ENCODE measurements around the gene GDPD4.

Gene GDPD4

DNA sequence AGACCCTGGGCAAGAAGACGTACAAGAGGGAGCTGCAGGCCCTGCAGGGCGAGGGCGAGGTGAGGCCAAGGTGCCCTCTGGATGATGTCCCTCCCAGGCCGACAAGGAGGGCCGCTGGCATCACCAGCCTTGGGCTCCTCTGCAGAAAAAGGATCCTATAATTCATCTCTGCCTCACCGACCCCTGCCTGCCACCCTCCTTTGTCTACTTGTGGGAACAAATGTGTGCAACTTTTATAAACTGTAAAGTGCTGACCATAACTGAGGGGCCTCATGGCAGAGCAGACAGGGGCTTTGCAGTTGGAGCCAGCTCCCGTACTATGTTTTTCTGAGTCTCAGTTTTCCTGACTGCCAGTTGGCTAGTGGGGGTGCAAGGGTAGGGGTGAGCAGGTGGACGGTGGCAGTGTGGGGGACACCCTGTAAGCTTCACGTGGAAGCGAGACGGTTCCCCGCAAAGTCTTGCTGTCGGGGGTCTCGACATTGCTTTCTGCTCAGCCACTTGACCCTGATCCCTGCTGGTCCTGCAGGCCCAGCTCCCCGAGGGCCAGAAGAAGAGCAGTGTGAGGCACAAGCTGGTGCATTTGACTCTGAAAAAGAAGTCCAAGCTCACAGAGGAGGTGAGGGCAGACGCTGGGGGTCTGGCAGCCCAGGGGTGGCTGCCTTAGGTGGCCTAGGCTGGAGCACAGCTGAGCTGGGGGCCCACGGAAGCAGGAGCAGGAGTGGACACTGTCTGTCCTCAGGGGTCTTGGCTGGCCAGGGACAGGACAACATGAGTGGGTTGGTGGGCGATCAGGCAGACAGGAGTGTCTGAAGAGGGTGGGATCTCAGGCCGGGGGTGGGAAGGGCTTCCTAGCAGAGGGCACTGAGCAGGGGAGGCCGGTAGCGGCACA is 118.7 kb downstream of the GDPD4 start:
- no peaks in the 10 kb centered on the region for H3K27me3 ChIP-seq (ENCODE audit: insufficient read depth, low read length)
- H3K9me3 ChIP-seq (ENCODE audit: insufficient read depth, low read depth, low read length) = no peaks in the 10 kb centered on the region
- no peak overlapping the region for H3K27ac ChIP-seq (ENCODE audit: low read length)
- H3K36me3 ChIP-seq (ENCODE audit: insufficient read depth, low read depth, low read length) = no peaks in the 10 kb centered on the region
- H3K9ac ChIP-seq (ENCODE audit: low read depth, low read length) = no peak overlapping the region
- H3K4me3 ChIP-seq (ENCODE audit: low read length) = no peak overlapping the region
- no peaks in the 10 kb centered on the region for H3K4me1 ChIP-seq (ENCODE audit: insufficient read depth, low read length)

DNA sequence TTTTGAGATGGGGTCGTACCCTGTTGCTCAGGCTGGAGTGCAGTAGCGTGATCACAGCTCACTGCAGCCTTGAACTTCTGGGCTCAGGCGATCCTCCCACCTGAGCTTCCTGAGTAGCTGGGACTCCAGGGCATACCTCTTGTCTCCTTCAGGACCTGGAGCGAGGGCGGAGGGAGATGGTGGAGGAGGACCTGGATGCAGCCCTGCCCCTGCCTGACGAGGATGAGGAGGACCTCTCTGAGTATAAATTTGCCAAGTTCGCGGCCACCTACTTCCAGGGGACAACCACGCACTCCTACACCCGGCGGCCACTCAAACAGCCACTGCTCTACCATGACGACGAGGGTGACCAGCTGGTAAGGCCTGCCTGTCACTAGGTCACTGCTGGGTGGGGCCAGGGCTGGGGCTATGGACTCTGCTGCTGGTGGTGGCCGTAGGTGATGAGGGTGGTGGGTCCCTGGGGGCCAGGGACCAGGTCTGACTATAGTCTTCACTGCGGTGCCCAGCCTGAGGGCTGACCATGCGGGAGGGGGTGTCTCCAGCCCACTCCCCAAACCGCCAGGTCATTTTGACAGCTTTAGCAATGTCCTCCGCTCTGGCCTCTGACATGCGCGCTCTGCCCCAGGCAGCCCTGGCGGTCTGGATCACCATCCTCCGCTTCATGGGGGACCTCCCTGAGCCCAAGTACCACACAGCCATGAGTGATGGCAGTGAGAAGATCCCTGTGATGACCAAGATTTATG is 119.5 kb downstream of the GDPD4 start:
- H3K9me3 ChIP-seq (ENCODE audit: insufficient read depth, low read depth, low read length) = no peaks in the 10 kb centered on the region
- no peak overlapping the region for H3K4me3 ChIP-seq (ENCODE audit: low read length)
- no peak overlapping the region for H3K9ac ChIP-seq (ENCODE audit: low read depth, low read length)
- H3K27ac ChIP-seq (ENCODE audit: low read length) = no peak overlapping the region
- H3K4me1 ChIP-seq (ENCODE audit: insufficient read depth, low read length) = no peaks in the 10 kb centered on the region
- no peaks in the 10 kb centered on the region for H3K36me3 ChIP-seq (ENCODE audit: insufficient read depth, low read depth, low read length)
- no peaks in the 10 kb centered on the region for H3K27me3 ChIP-seq (ENCODE audit: insufficient read depth, low read length)

DNA sequence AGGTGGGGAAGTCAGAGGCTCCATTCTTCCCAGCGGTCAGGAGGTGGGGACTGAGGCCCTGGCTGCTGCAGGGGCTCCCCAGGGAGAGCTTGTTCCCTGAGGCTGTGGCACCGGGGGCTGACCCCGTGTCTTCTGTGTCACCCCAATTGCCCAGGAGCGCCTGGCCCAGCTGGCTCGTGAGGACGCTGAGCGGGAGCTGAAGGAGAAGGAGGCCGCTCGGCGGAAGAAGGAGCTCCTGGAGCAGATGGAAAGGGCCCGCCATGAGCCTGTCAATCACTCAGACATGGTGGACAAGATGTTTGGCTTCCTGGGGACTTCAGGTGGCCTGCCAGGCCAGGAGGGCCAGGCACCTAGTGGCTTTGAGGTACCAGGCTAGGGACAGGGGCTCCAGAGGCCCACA is 120.3 kb downstream of the GDPD4 start:
- H3K4me1 ChIP-seq (ENCODE audit: insufficient read depth, low read length) = peaks cover 1% of the 10 kb centered on the region; the same call in 1 of the 2 replicates
- no peaks in the 10 kb centered on the region for H3K27me3 ChIP-seq (ENCODE audit: insufficient read depth, low read length)
- H3K36me3 ChIP-seq (ENCODE audit: insufficient read depth, low read depth, low read length) = no peaks in the 10 kb centered on the region
- no peak overlapping the region for H3K4me3 ChIP-seq (ENCODE audit: low read length)
- H3K9me3 ChIP-seq (ENCODE audit: insufficient read depth, low read depth, low read length) = no peaks in the 10 kb centered on the region
- no peak overlapping the region for H3K9ac ChIP-seq (ENCODE audit: low read depth, low read length)
- H3K27ac ChIP-seq (ENCODE audit: low read length) = no peak overlapping the region

DNA sequence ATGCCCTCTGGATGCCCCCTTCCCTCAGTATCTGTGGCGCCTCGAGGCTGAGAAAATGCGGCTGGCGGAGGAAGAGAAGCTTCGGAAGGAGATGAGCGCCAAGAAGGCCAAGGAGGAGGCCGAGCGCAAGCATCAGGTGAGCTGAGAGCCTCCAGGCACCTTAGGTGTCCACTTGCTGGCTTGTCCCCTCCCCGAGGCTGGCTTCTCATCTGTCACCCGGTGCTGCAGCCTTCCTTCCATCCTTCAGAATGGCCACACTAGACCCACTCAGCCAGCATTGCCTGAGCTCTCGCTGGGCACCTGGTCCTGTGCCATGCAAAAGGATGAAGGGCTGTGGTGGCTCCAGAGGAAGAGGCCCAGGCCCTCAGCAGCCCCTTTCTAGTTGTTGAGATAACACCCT is 121.1 kb downstream of the GDPD4 start:
- no peaks in the 10 kb centered on the region for H3K36me3 ChIP-seq (ENCODE audit: insufficient read depth, low read depth, low read length)
- no peak overlapping the region for H3K9ac ChIP-seq (ENCODE audit: low read depth, low read length)
- H3K27ac ChIP-seq (ENCODE audit: low read length) = no peak overlapping the region

DNA sequence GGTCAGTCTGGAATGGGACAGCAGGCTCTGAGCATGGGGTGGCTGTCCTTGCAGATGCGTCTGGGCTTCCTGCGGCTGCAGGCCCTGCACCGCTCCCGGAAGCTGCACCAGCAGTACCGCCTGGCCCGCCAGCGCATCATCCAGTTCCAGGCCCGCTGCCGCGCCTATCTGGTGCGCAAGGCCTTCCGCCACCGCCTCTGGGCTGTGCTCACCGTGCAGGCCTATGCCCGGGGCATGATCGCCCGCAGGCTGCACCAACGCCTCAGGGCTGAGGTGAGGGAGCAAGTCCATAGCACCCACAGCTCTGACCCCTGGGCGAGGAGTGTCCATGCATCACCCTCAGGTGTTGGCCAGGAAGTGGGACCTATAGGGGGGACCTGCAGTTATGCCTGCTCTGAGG is 121.8 kb downstream of the GDPD4 start:
- Histone ChIP-seq H3K4me3 (ENCODE audit: low read length) (no peak overlapping the region), H3K9me3 (ENCODE audit: insufficient read depth, low read depth, low read length) (no peaks in the 10 kb centered on the region), H3K36me3 (ENCODE audit: insufficient read depth, low read depth, low read length) (no peaks in the 10 kb centered on the region), H3K4me1 (ENCODE audit: insufficient read depth, low read length) (peaks cover 11% of the 10 kb centered on the region; the same call in 1 of the 2 replicates), H3K27me3 (ENCODE audit: insufficient read depth, low read length) (no peaks in the 10 kb centered on the region; the same call in 1 of the 2 replicates), H3K27ac (ENCODE audit: low read length) (no peak overlapping the region), H3K9ac (ENCODE audit: low read depth, low read length) (no peak overlapping the region)

More for the DNA sequence above, 121.1 kb downstream of the GDPD4 start:
- H3K4me1 ChIP-seq (ENCODE audit: insufficient read depth, low read length) = peaks cover 9% of the 10 kb centered on the region; the same call in 1 of the 2 replicates
- no peaks in the 10 kb centered on the region for H3K9me3 ChIP-seq (ENCODE audit: insufficient read depth, low read depth, low read length)
- no peaks in the 10 kb centered on the region; the same call in 1 of the 2 replicates for H3K27me3 ChIP-seq (ENCODE audit: insufficient read depth, low read length)
- no peak overlapping the region for H3K4me3 ChIP-seq (ENCODE audit: low read length)

DNA sequence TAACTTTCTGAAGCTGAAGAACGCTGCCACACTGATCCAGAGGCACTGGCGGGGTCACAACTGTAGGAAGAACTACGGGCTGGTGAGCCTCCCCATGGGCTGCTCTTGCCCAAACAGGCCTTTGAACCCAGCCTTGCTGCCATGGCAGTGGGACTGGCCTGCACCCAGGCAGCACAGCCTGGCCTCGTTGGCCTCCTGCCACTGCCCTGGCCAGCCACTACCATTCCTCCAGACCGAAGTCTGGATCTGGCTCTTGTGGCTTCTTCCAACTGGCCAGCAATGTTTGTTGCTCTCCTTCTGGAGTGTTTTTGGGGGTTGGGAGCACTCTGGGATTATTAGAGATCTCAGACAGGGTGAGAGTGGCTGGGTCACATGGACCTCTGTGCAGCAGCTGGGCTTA is 122.4 kb downstream of the GDPD4 start:
- no peaks in the 10 kb centered on the region; the same call in 1 of the 2 replicates for H3K27me3 ChIP-seq (ENCODE audit: insufficient read depth, low read length)

DNA sequence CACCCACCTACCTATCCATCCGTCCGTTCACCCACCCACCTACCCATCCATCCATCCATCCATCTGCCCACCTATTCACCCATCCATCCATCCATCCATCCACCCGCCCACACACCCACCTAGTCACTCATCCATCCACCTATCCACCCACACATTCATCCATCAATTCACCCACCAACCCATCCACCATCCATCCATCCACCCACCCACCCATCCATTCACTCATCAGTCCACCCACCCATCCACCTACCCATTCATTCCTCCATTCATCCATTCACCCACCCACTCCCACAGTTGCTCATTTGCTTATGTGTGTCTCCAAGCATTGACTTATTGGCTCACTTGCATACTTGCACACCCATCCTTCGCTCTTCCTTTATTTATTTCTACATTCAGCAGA is 123.3 kb downstream of the GDPD4 start:
- Histone ChIP-seq H3K36me3 (ENCODE audit: insufficient read depth, low read depth, low read length) (no peaks in the 10 kb centered on the region), H3K27ac (ENCODE audit: low read length) (no peak overlapping the region), H3K4me1 (ENCODE audit: insufficient read depth, low read length) (peaks cover 14% of the 10 kb centered on the region; the same call in 1 of the 2 replicates), H3K4me3 (ENCODE audit: low read length) (no peak overlapping the region), H3K9me3 (ENCODE audit: insufficient read depth, low read depth, low read length) (no peaks in the 10 kb centered on the region), H3K27me3 (ENCODE audit: insufficient read depth, low read length) (no peaks in the 10 kb centered on the region; the same call in 1 of the 2 replicates), H3K9ac (ENCODE audit: low read depth, low read length) (no peak overlapping the region)

More for the DNA sequence above, 122.4 kb downstream of the GDPD4 start:
- H3K36me3 ChIP-seq (ENCODE audit: insufficient read depth, low read depth, low read length) = no peaks in the 10 kb centered on the region
- peaks cover 14% of the 10 kb centered on the region; the same call in 1 of the 2 replicates for H3K4me1 ChIP-seq (ENCODE audit: insufficient read depth, low read length)
- no peak overlapping the region for H3K27ac ChIP-seq (ENCODE audit: low read length)
- H3K4me3 ChIP-seq (ENCODE audit: low read length) = no peak overlapping the region
- no peak overlapping the region for H3K9ac ChIP-seq (ENCODE audit: low read depth, low read length)
- no peaks in the 10 kb centered on the region for H3K9me3 ChIP-seq (ENCODE audit: insufficient read depth, low read depth, low read length)

DNA sequence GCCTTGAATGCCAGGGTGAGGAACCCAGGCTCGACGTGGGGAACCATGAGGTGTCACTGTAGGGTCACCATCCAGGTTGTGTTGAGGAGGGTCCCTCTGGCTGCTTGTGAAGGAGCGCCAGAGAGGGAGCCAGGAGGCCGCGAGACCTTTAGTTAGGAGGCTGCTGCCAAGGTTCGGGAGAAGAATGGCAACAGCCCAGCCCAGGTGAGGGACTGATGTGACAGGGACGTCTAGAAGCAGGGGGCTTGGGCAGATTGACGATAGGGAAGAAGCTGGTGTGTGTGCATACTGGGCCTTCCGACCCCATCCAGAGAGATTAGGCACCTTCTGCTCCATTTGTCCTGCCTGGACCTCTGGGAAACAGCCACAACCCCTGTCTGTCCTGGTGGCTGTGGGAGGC is 124.5 kb downstream of the GDPD4 start:
- H3K4me3 ChIP-seq (ENCODE audit: low read length) = no peak overlapping the region
- H3K36me3 ChIP-seq (ENCODE audit: insufficient read depth, low read depth, low read length) = no peaks in the 10 kb centered on the region
- H3K4me1 ChIP-seq (ENCODE audit: insufficient read depth, low read length) = peaks cover 18% of the 10 kb centered on the region
- no peak overlapping the region for H3K27ac ChIP-seq (ENCODE audit: low read length)
- H3K9ac ChIP-seq (ENCODE audit: low read depth, low read length) = no peak overlapping the region
- H3K9me3 ChIP-seq (ENCODE audit: insufficient read depth, low read depth, low read length) = no peaks in the 10 kb centered on the region
- no peaks in the 10 kb centered on the region; the same call in 1 of the 2 replicates for H3K27me3 ChIP-seq (ENCODE audit: insufficient read depth, low read length)

DNA sequence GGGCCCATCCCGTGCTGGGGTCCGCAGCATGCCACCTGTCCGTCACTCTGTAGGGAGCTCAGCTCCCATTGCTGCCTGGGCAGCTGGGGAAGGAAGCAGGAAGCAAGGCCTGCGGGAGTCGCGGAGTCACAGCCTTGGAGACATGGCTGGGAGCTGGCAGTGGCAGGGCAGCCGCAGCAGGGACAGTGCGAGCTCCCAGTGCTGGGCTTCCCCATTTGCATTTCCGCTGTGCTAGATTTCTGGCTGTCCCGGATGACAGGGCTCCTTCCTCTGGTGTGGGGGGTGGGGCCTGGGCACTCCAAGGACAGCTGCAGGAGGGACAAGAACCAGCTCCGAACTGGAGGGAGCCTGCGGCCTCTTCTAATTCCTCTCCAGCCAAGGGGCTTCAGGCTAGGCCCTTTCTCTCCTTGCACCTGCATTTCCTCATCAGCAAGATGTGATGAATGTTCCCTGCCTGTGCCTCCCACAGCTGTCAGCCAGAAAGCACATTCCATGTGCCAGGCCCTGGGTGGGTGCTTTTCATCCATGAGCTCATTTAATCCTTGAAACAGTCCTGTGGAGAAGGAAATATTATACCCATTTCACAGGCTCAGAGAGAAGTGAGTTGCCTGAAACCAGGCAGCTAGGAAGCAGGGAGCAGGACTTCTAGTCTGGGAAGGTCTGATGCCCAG is 125.5 kb downstream of the GDPD4 start:
- Histone ChIP-seq H3K4me1 (ENCODE audit: insufficient read depth, low read length) (peaks cover 27% of the 10 kb centered on the region), H3K9ac (ENCODE audit: low read depth, low read length) (peak overlapping the region; percentile 51; the same call in 1 of the 2 replicates), H3K27ac (ENCODE audit: low read length) (no peak overlapping the region)

DNA sequence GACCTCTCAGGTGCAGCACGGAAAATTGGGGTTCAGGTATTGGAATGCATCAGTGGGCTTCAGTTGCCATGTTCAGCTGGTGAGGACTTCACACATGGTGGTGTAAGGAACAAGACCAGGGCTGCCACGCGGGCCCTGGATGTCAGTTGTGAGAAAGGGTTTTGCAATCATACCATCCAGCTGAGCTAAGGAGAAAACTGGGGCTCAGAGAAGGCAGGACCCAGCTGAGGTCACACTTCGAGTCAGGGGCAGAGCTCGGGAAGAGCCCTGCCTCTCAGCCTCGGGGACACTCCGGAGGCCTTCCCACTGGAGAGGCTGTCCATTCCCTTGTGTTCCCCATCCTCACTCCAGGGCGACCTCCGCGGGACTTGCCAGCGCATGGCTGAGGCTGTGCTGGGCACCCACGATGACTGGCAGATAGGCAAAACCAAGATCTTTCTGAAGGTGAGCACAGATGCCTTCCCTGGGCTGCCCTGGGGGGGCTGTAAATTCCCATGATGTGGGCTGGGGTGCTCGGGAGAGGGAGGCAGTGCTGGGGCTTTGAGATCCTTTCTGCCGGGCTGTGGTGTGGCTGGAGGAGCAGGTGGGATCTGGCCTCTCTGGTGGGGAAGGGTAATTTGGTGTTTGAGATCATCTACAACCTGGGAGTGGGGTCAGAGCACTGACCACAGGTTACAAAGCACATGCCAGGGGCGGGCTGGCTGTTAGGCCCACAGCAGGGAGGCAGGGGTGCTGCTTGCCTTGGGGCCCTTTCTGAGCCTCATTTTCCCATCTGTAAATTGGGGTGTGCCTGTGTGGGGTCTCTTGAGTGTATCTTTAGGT is 126.3 kb downstream of the GDPD4 start:
- Histone ChIP-seq H3K9ac (ENCODE audit: low read depth, low read length) (peak overlapping the region; percentile 51; the same call in 1 of the 2 replicates), H3K9me3 (ENCODE audit: insufficient read depth, low read depth, low read length) (no peaks in the 10 kb centered on the region), H3K36me3 (ENCODE audit: insufficient read depth, low read depth, low read length) (no peaks in the 10 kb centered on the region), H3K27me3 (ENCODE audit: insufficient read depth, low read length) (no peaks in the 10 kb centered on the region; the same call in 1 of the 2 replicates), H3K4me1 (ENCODE audit: insufficient read depth, low read length) (peaks cover 35% of the 10 kb centered on the region), H3K27ac (ENCODE audit: low read length) (no peak overlapping the region), H3K4me3 (ENCODE audit: low read length) (no peak overlapping the region)

More for the DNA sequence above, 125.5 kb downstream of the GDPD4 start:
- H3K4me3 ChIP-seq (ENCODE audit: low read length) = no peak overlapping the region
- no peaks in the 10 kb centered on the region; the same call in 1 of the 2 replicates for H3K27me3 ChIP-seq (ENCODE audit: insufficient read depth, low read length)
- no peaks in the 10 kb centered on the region for H3K36me3 ChIP-seq (ENCODE audit: insufficient read depth, low read depth, low read length)
- no peaks in the 10 kb centered on the region for H3K9me3 ChIP-seq (ENCODE audit: insufficient read depth, low read depth, low read length)

Data from iPS-20b (cell line).